Uterus (tissue), 4 donors: ENCODE measurements around the gene TBC1D19. TPM values are rescaled to one million over a fixed set of nuclear protein-coding genes. Genes with fewer than 3 reads are reported as not detected.

Experiments
- DNase-seq, 2 donors: peaks; one replicate each; pipeline ENCODE4 v3.0.0-alpha.2; 2019 to 2020
- H3K27ac ChIP-seq, 2 donors: fragments of 200-600 bp; sonication (generic); 1 replicate in 1 of 2; 2 replicates in 1 of 2; pipeline ENCODE4 v1.5.1; 2016 to 2018
- H3K27me3 ChIP-seq, 2 donors: fragments of 200-600 bp; sonication (generic); one replicate each; pipeline ENCODE4 v1.5.1; 2018 to 2019; ENCODE audit warnings: control low read depth in 1 of 2
- H3K36me3 ChIP-seq, 2 donors: fragments of 200-600 bp; sonication (generic); one replicate each; pipeline ENCODE4 v1.5.1; 2019; ENCODE audit warnings: control low read depth in 1 of 2
- H3K4me1 ChIP-seq, 2 donors: fragments of 200-600 bp; sonication (generic); one replicate each; pipeline ENCODE4 v1.5.1; 2018 to 2019; ENCODE audit warnings: control low read depth in 1 of 2
- H3K4me3 ChIP-seq, 2 donors: fragments of 200-600 bp; sonication (generic); 1 replicate in 1 of 2; 2 replicates in 1 of 2; pipeline ENCODE4 v1.5.1; 2018 to 2019; ENCODE audit warnings: mild to moderate bottlenecking in 1 of 2
- H3K9me3 ChIP-seq, 2 donors: fragments of 200-600 bp; sonication (generic); one replicate each; pipeline ENCODE4 v1.5.1; 2019; ENCODE audit warnings: control low read depth in 1 of 2
- CTCF ChIP-seq, 4 experiments: fragments of 200-600 bp in 2 of 4; fragments of 450-650 bp in 2 of 4; sonication (generic) in 2 of 4; IDR thresholded peaks; one replicate each; pipeline ENCODE4 v1.5.1; 2016 to 2019; ENCODE audit warnings: antibody characterized with exemption in 4 of 4, mild to moderate bottlenecking in 2 of 4, moderate library complexity in 1 of 4
- POLR2A ChIP-seq, 2 donors: fragments of 450-650 bp; IDR thresholded peaks; one replicate each; pipeline ENCODE4 v1.6.1; 2016; ENCODE audit warnings: antibody characterized with exemption in 2 of 2, mild to moderate bottlenecking in 1 of 2, moderate library complexity in 1 of 2
- intact Hi-C: fragments of 100-400 bp; cut with DNase I; formaldehyde crosslinking; loops from one replicate; pipeline ENCODE4 v1.15.1; 2023; ENCODE audit warnings: low total_unique reads
- total RNA-seq, 4 donors: library from RNA; depleted of rRNA in 3 of 4; stranded (reverse); fragments of >200 nt in 3 of 4; gene quantifications; one replicate each; pipeline versions ENCODE4 v1.1.0 to v1.2.4, GENCODE V29; 2014 to 2023
- donor health status: DM: yes; HTN: yes; CAD: no.

The TBC1D19 gene
- total RNA-seq, 4 donors from 2014 or later = 5.4 to 69.6 (median 25.2) TPM

DNA sequence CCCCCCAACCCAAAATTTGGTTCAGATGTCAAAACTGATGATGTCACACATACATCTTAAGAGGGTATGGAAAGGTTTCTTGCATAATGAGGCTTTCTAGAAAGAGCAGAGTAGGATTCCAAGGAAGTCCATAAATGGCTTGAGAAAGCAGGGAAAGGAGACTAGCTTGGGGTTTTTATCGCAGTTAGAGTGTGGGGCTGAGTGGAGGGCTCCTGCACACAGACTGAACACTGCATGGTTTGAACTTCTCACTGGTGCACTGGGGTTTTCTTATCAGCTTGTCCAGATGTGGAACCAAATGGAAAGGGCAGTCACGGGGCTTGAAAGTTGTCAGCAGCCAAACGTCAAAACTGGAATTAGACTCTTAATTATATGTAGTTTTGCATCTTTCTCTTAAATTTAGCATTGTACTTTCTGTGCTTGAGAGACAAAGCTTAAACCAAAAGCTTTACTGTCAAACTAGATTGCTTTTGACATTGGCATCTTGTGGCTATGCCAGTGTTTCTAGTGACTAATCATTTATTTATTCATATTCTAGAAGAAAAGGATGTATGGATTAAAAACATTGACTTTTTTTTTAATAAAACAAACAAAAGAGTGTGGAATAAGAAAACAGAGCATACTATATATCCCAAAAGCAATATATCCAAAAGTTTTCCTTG is 198.4 kb downstream of the TBC1D19 start:
- Histone ChIP-seq H3K4me1 (no peaks in the 10 kb centered on the region), H3K9me3 (no peaks in the 10 kb centered on the region), H3K27me3 (no peaks in the 10 kb centered on the region), H3K27ac (no peak overlapping the region), H3K36me3 (no peaks in the 10 kb centered on the region), H3K4me3 (no peak overlapping the region)
- no peak for TF ChIP-seq CTCF (IDR thresholded peaks at IDR 0.05)
- TF ChIP-seq POLR2A (IDR thresholded peaks at IDR 0.05) = no peak
- DNase-seq = no peak
- intact Hi-C loops = no loop called here

DNA sequence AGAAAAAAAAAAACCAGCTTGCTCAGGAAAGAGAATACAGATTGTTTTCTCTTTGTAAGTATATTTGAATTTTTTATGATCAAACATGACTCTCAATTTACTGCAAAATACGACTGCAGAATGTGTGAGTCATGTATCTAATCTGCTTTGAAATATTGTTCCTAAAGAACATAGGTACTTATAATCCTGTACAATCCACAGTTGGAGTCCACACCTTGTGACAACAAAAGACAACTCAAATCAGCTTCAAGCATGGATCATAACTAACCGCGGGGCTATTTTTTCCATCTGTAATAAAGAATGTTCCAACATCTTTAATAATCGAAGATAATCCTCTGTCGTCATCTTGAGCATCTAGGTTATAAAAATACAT is 198.9 kb downstream of the TBC1D19 start:
- H3K27me3 ChIP-seq = no peaks in the 10 kb centered on the region
- intact Hi-C loops = no loop called here
- H3K4me1 ChIP-seq = peaks cover 0 to 2% of the 10 kb centered on the region in 2 donors
- TF ChIP-seq POLR2A (IDR thresholded peaks at IDR 0.05) = no peak
- TF ChIP-seq CTCF (IDR thresholded peaks at IDR 0.05) = no peak
- no peaks in the 10 kb centered on the region for H3K36me3 ChIP-seq
- no peak overlapping the region for H3K27ac ChIP-seq
- H3K4me3 ChIP-seq = no peak overlapping the region
- no peaks in the 10 kb centered on the region for H3K9me3 ChIP-seq
- no peak for DNase-seq

GRCh38 chr4:26784207-26784865 is 200.5 kb downstream of the TBC1D19 start:
- DNase-seq = no peak
- no peaks in the 10 kb centered on the region for H3K27me3 ChIP-seq
- H3K9me3 ChIP-seq = no peaks in the 10 kb centered on the region
- H3K36me3 ChIP-seq = no peaks in the 10 kb centered on the region
- intact Hi-C loops = no loop called here
- TF ChIP-seq CTCF (IDR thresholded peaks at IDR 0.05) = no peak
- no peak for TF ChIP-seq POLR2A (IDR thresholded peaks at IDR 0.05)
- no peak overlapping the region for H3K4me3 ChIP-seq
- peaks cover 3 to 4% of the 10 kb centered on the region in 2 donors for H3K4me1 ChIP-seq
- no peak overlapping the region for H3K27ac ChIP-seq

DNA sequence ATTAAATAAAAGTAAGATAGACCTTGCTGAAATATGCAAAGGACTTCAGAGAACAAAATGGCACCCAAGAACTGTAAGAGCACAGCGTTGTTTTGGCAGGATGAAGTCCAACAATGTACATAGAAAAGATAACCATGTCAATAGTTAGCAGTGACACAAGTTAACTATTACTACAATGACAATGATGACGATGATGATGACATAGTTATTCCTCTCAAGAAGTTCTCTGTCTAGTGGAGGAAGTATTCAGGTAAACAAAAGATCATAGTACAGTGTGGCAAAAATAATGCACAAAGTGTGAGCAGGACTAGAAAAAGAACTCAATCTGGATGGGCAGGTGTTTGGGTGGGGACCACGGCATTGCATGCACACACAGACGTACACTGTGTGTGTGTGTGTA is 201.4 kb downstream of the TBC1D19 start:
- intact Hi-C loops = no loop called here
- H3K4me1 ChIP-seq = peaks cover 3 to 4% of the 10 kb centered on the region in 2 donors
- no peaks in the 10 kb centered on the region for H3K36me3 ChIP-seq
- H3K27ac ChIP-seq = no peak overlapping the region
- H3K27me3 ChIP-seq = no peaks in the 10 kb centered on the region
- H3K4me3 ChIP-seq = no peak overlapping the region
- TF ChIP-seq CTCF (IDR thresholded peaks at IDR 0.05) (no peak), POLR2A (IDR thresholded peaks at IDR 0.05) (no peak)
- no peak for DNase-seq
- H3K9me3 ChIP-seq = no peaks in the 10 kb centered on the region

DNA sequence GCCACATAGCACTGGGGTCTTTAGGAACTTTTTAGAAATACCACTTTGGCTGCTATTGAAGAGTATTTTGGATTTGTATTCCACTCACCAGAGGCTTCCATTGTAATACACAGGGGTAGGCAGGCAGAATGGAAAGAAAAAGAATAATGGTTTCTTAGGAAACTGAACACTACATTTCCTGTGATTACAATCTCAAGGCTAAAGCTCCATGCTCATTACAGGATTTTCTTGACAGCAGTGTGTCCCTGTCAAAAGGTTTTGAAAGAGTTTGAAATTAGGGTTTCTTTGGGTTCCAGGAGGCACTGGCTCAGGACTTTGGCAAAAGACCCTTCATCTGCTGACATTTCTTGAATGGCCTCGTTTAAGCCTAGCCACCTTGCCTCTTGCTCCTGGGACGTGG is 201.9 kb downstream of the TBC1D19 start:
- no peaks in the 10 kb centered on the region for H3K27me3 ChIP-seq
- DNase-seq = no peak
- no peaks in the 10 kb centered on the region for H3K36me3 ChIP-seq
- intact Hi-C loops = no loop called here
- H3K9me3 ChIP-seq = no peaks in the 10 kb centered on the region
- no peak overlapping the region for H3K4me3 ChIP-seq
- TF ChIP-seq CTCF (IDR thresholded peaks at IDR 0.05) (no peak), POLR2A (IDR thresholded peaks at IDR 0.05) (no peak)
- H3K4me1 ChIP-seq = peaks cover 3 to 4% of the 10 kb centered on the region in 2 donors
- no peak overlapping the region for H3K27ac ChIP-seq
